Endothelial cell (in vitro differentiated cells): ENCODE results near the gene SHBG. TPM values are rescaled to one million over a fixed set of nuclear protein-coding genes. Genes with fewer than 3 reads are reported as not detected.

Experiments used
- DNase-seq: peaks from one replicate; pipeline ENCODE4 v3.0.0; 2021; ENCODE audit warnings: low spot score
- H3K27ac Mint-ChIP-seq: one replicate; pipeline ENCODE4 v1.8.0; 2021; ENCODE audit warnings: mixed read lengths, inconsistent platforms; ENCODE audit not compliant: unreplicated experiment
- H3K27me3 Mint-ChIP-seq: one replicate; pipeline ENCODE4 v1.8.0; 2021; ENCODE audit warnings: mild to moderate bottlenecking, moderate library complexity, mixed read lengths, inconsistent platforms; ENCODE audit not compliant: unreplicated experiment
- H3K36me3 Mint-ChIP-seq: one replicate; pipeline ENCODE4 v1.8.0; 2021; ENCODE audit warnings: mild to moderate bottlenecking, low read depth, mixed read lengths, inconsistent platforms; ENCODE audit not compliant: unreplicated experiment
- H3K4me1 Mint-ChIP-seq: one replicate; pipeline ENCODE4 v1.8.0; 2021; ENCODE audit warnings: mild to moderate bottlenecking, mixed read lengths, inconsistent platforms; ENCODE audit not compliant: unreplicated experiment
- H3K4me3 Mint-ChIP-seq: one replicate; pipeline ENCODE4 v1.8.0; 2021; ENCODE audit warnings: mild to moderate bottlenecking, mixed read lengths, inconsistent platforms; ENCODE audit not compliant: unreplicated experiment
- H3K9me3 Mint-ChIP-seq: one replicate; pipeline ENCODE4 v1.8.0; 2021; ENCODE audit warnings: mixed read lengths, inconsistent platforms; ENCODE audit not compliant: unreplicated experiment
- CTCF ChIP-seq: fragments of 200-600 bp; sonication (generic); IDR thresholded peaks from one replicate; pipeline ENCODE4 v1.5.0; 2021; ENCODE audit warnings: antibody characterized with exemption; ENCODE audit not compliant: unreplicated experiment
- total RNA-seq: library from RNA; stranded (reverse); fragmentation: NEBNext Ultra II Directional; extraction: Animal tissue kit (Norgen Biotek cat#: 25700); gene quantifications from one replicate; pipeline ENCODE4 v1.2.1, GENCODE V29; 2021; ENCODE audit not compliant: unreplicated experiment

SHBG gene
- total RNA-seq, 1 donor from 2014 or later = 0.95 TPM

- DNase-seq = no peak
- peak overlapping the region; percentile 34 for H3K4me3 Mint-ChIP-seq
- H3K27me3 Mint-ChIP-seq = peaks cover 5% of the 10 kb centered on the region
- peaks cover 21% of the 10 kb centered on the region for H3K4me1 Mint-ChIP-seq
- TF ChIP-seq CTCF = no peak
- peaks cover 33% of the 10 kb centered on the region for H3K36me3 Mint-ChIP-seq
- peak overlapping the region; percentile 89 for H3K27ac Mint-ChIP-seq
- no peaks in the 10 kb centered on the region for H3K9me3 Mint-ChIP-seq
These were observed 47.6 kb downstream of the SHBG start for GRCh38 chr17:7677388-7678067.

Other genes with a start within 250 kb of the SHBG start
- 1.7 TPM for gene TNK1, start 249.0 kb upstream of the SHBG start, total RNA-seq
- 74.2 TPM for gene PLSCR3, start 235.6 kb upstream of the SHBG start, total RNA-seq
- 94.7 TPM for gene TMEM256, start 226.0 kb upstream of the SHBG start, total RNA-seq
- 54.8 TPM for gene NLGN2, start 222.3 kb upstream of the SHBG start, total RNA-seq
- 0.38 TPM for gene SPEM1, start 209.8 kb upstream of the SHBG start, total RNA-seq
- gene SPEM2, start 204.5 kb upstream of the SHBG start, total RNA-seq = 0.15 TPM
- gene SPEM3, start 201.3 kb upstream of the SHBG start, total RNA-seq = not detected
- gene TMEM102, start 194.7 kb upstream of the SHBG start, total RNA-seq = 6.1 TPM
- gene FGF11, start 190.6 kb upstream of the SHBG start, total RNA-seq = 19.7 TPM
- 11.8 TPM for gene CHRNB1, start 185.1 kb upstream of the SHBG start, total RNA-seq
- 21.5 TPM for gene ZBTB4, start 150.5 kb upstream of the SHBG start, total RNA-seq
- not detected for gene SLC35G6, start 148.7 kb upstream of the SHBG start, total RNA-seq
- gene POLR2A, start 145.8 kb upstream of the SHBG start, total RNA-seq = 198 TPM
- 16.3 TPM for gene TNFSF12, start 81.1 kb upstream of the SHBG start, total RNA-seq
- gene TNFSF13, start 71.4 kb upstream of the SHBG start, total RNA-seq = 5.6 TPM
- 57.8 TPM for gene SENP3, start 68.2 kb upstream of the SHBG start, total RNA-seq
- 1.6 TPM for gene CD68, start 50.5 kb upstream of the SHBG start, total RNA-seq
- 51.8 TPM for gene MPDU1, start 46.3 kb upstream of the SHBG start, total RNA-seq
- gene SOX15, start 40.0 kb upstream of the SHBG start, total RNA-seq = 1.3 TPM
- gene FXR2, start 15.2 kb upstream of the SHBG start, total RNA-seq = 37.9 TPM
- 100 TPM for gene SAT2, start 2.3 kb upstream of the SHBG start, total RNA-seq
- 10.4 TPM for gene ATP1B2, start 20.8 kb downstream of the SHBG start, total RNA-seq
- 95.5 TPM for gene TP53, start 57.4 kb downstream of the SHBG start, total RNA-seq
- gene WRAP53, start 58.3 kb downstream of the SHBG start, total RNA-seq = 21.3 TPM
- 61.9 TPM for gene EFNB3, start 75.1 kb downstream of the SHBG start, total RNA-seq
- gene DNAH2, start 87.6 kb downstream of the SHBG start, total RNA-seq = 0.72 TPM
- 47.4 TPM for gene KDM6B, start 204.1 kb downstream of the SHBG start, total RNA-seq
- 13.6 TPM for gene TMEM88, start 224.9 kb downstream of the SHBG start, total RNA-seq
- 97.9 TPM for gene NAA38, start 227.4 kb downstream of the SHBG start, total RNA-seq
- 6.4 TPM for gene CYB5D1, start 227.9 kb downstream of the SHBG start, total RNA-seq